Neural cell (in vitro differentiated cells): Measurements from ENCODE around the gene RELCH. TPM values are rescaled to one million over a fixed set of nuclear protein-coding genes. Genes with fewer than 3 reads are reported as not detected.

Source experiments
- H2AFZ ChIP-seq: fragments of 200-600, 300-800 bp; sonication (generic), shearing (Covaris generic); 2 replicates; pipeline ENCODE4 v1.6.0; 2014; ENCODE audit warnings: low read depth, mild to moderate bottlenecking, antibody characterized with exemption, low read length, moderate library complexity
- H3F3A ChIP-seq: fragments of 200-600 bp; shearing (Covaris generic); 2 replicates; pipeline ENCODE4 v1.6.1; 2016; ENCODE audit warnings: mild to moderate bottlenecking, moderate library complexity, mixed read lengths, antibody characterized with exemption, low read length; ENCODE audit not compliant: insufficient read depth, poor library complexity, severe bottlenecking
- H3K27ac ChIP-seq: fragments of 200-600, 300-800 bp; sonication (generic), shearing (Covaris generic); 2 replicates; pipeline ENCODE4 v1.5.1; 2014; ENCODE audit warnings: mild to moderate bottlenecking, low read length, moderate library complexity
- H3K27me3 ChIP-seq: fragments of 300-800, 200-600 bp; sonication (generic), shearing (Covaris generic); 2 replicates; pipeline ENCODE4 v1.6.0; 2014; ENCODE audit warnings: mild to moderate bottlenecking, low read depth, low read length, moderate library complexity; ENCODE audit not compliant: insufficient read depth
- H3K36me3 ChIP-seq: fragments of 300-800, 200-600 bp; sonication (generic), shearing (Covaris generic); 2 replicates; pipeline ENCODE4 v1.5.1; 2014; ENCODE audit warnings: mild to moderate bottlenecking, antibody characterized with exemption, low read length, moderate library complexity; ENCODE audit not compliant: insufficient read depth
- H3K4me2 ChIP-seq: fragments of 300-800, 200-600 bp; sonication (generic), shearing (Covaris generic); 2 replicates; pipeline ENCODE4 v1.6.0; 2014; ENCODE audit warnings: mild to moderate bottlenecking, low read length
- H3K4me3 ChIP-seq: fragments of 300-800, 200-600 bp; sonication (generic), shearing (Covaris generic); 2 replicates; pipeline ENCODE4 v1.5.1; 2014; ENCODE audit warnings: mild to moderate bottlenecking, low read length, moderate library complexity
- H3K79me2 ChIP-seq: fragments of 200-600 bp; shearing (Covaris generic); replicated peaks from 2 replicates; pipeline ENCODE4 v1.6.0; 2014; ENCODE audit warnings: mild to moderate bottlenecking, low read length, moderate library complexity; ENCODE audit not compliant: insufficient read depth
- H3K9ac ChIP-seq: fragments of 300-800, 200-600 bp; sonication (generic), shearing (Covaris generic); 2 replicates; pipeline ENCODE4 v1.6.1; 2016; ENCODE audit warnings: mild to moderate bottlenecking, low read length, mixed read lengths
- H3K9me2 ChIP-seq: fragments of 200-600 bp; shearing (Covaris generic); 2 replicates; pipeline ENCODE4 v1.6.1; 2016; ENCODE audit warnings: mild to moderate bottlenecking, low read length, mixed read lengths; ENCODE audit not compliant: insufficient read depth
- H3K9me3 ChIP-seq: fragments of 200-600, 300-800 bp; sonication (generic), shearing (Covaris generic); 2 replicates; pipeline ENCODE4 v1.6.1; 2016; ENCODE audit warnings: mild to moderate bottlenecking, mixed run types, low read length, moderate library complexity, mixed read lengths
- H4K20me1 ChIP-seq: fragments of 200-600 bp; shearing (Covaris generic); 2 replicates; pipeline ENCODE4 v1.6.1; 2016; ENCODE audit warnings: mild to moderate bottlenecking, mixed run types; ENCODE audit not compliant: insufficient read depth
- CTCF ChIP-seq: fragments of 450-650 bp; IDR thresholded peaks from 2 replicates; pipeline ENCODE4 v1.5.1; 2014; ENCODE audit warnings: antibody characterized with exemption, mild to moderate bottlenecking, moderate library complexity; ENCODE audit not compliant: poor library complexity, severe bottlenecking
- EP300 ChIP-seq: fragments of 450-650 bp; conservative IDR thresholded peaks from 2 replicates; pipeline ENCODE4 v1.6.1; 2014; ENCODE audit warnings: antibody characterized with exemption, mild to moderate bottlenecking, moderate library complexity; ENCODE audit not compliant: poor library complexity, severe bottlenecking
- EZH2 ChIP-seq: fragments of 200-600, 300-800 bp; shearing (Covaris generic), sonication (generic); IDR thresholded peaks from 2 replicates; pipeline ENCODE4 v1.6.1; 2014; ENCODE audit warnings: antibody characterized with exemption, low read length, borderline replicate concordance, mild to moderate bottlenecking; ENCODE audit not compliant: insufficient read depth, poor library complexity, severe bottlenecking
- MXI1 ChIP-seq: fragments of 450-650 bp; conservative IDR thresholded peaks from 2 replicates; pipeline ENCODE4 v1.6.1; 2014; ENCODE audit warnings: antibody characterized with exemption, mild to moderate bottlenecking; ENCODE audit not compliant: poor library complexity, severe bottlenecking
- POLR2AphosphoS5 ChIP-seq: IDR thresholded peaks from 2 replicates; pipeline ENCODE4 v1.6.1; 2012
- RAD21 ChIP-seq: fragments of 450-650 bp; conservative IDR thresholded peaks from 2 replicates; pipeline ENCODE4 v1.6.1; 2014; ENCODE audit warnings: antibody characterized with exemption, mild to moderate bottlenecking, moderate library complexity
- SMC3 ChIP-seq: fragments of 450-650 bp; conservative IDR thresholded peaks from 2 replicates; pipeline ENCODE4 v1.6.1; 2014; ENCODE audit warnings: antibody characterized with exemption, mild to moderate bottlenecking, moderate library complexity; ENCODE audit not compliant: poor library complexity
- TAF1 ChIP-seq: IDR thresholded peaks from 2 replicates; pipeline ENCODE4 v1.6.1; 2012; ENCODE audit warnings: low read depth
- polyA plus RNA-seq: library from polyadenylated mRNA; depleted of rRNA; stranded (reverse); fragments of >200 nt; gene quantifications from 2 replicates; pipeline ENCODE4 v1.2.3, GENCODE V29; 2014
- TF ChIP-seq, protein P1 (sequence below): IDR thresholded peaks from 2 replicates; pipeline ENCODE4 v1.6.1; 2012; ENCODE audit warnings: borderline replicate concordance

Gene RELCH
- polyA plus RNA-seq, 1 donor from 2014 or later = 80.2 TPM

DNA sequence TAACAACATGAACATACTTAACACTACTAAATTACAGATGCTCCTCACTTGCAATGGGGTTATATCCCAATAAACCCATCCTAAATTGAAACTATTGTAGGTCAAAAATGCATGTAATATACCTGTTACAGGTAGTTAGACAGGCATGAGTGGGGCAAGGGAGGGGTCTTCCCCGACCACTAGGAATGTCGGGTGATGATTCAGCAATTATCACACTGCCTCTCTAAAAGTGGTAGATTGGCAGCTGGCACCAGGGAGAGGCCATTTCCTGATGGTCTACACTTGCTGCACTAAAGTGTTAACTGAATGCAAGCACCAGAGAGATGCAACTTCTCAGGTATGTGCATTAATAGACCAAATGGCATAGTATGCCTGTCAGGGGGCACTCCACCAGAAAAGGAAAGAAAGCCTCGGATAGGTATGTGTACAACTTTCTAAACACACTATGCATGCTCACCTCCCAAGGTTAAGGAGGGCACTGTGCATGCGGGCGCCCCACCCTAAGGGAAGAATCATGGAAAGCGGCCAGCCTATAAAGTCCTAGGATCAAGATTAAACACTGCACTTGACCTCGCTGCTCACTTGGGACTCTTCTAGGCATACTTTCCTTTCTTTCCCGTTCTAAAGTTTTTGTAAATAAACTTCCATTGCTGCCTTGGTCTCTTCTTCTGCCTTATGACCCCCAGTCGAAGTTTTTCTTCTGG lies 35.8 kb upstream of the RELCH start:
- Histone ChIP-seq H3K4me3 (no peak overlapping the region), H3K36me3 (no peaks in the 10 kb centered on the region), H3K79me2 (no peaks in the 10 kb centered on the region), H3K4me2 (no peak overlapping the region), H3K27ac (no peak overlapping the region), H3K9ac (no peak overlapping the region), H2AFZ (no peak overlapping the region), H3K9me3 (no peaks in the 10 kb centered on the region), H4K20me1 (no peaks in the 10 kb centered on the region), H3F3A (no peaks in the 10 kb centered on the region), H3K9me2 (no peaks in the 10 kb centered on the region), H3K27me3 (no peaks in the 10 kb centered on the region)
- TF ChIP-seq CTCF (no peak), EZH2 (no peak), SMC3 (no peak), MXI1 (no peak), TAF1 (no peak), RAD21 (no peak), POLR2AphosphoS5 (no peak), EP300 (no peak)
- TF ChIP-seq, protein P1, sequence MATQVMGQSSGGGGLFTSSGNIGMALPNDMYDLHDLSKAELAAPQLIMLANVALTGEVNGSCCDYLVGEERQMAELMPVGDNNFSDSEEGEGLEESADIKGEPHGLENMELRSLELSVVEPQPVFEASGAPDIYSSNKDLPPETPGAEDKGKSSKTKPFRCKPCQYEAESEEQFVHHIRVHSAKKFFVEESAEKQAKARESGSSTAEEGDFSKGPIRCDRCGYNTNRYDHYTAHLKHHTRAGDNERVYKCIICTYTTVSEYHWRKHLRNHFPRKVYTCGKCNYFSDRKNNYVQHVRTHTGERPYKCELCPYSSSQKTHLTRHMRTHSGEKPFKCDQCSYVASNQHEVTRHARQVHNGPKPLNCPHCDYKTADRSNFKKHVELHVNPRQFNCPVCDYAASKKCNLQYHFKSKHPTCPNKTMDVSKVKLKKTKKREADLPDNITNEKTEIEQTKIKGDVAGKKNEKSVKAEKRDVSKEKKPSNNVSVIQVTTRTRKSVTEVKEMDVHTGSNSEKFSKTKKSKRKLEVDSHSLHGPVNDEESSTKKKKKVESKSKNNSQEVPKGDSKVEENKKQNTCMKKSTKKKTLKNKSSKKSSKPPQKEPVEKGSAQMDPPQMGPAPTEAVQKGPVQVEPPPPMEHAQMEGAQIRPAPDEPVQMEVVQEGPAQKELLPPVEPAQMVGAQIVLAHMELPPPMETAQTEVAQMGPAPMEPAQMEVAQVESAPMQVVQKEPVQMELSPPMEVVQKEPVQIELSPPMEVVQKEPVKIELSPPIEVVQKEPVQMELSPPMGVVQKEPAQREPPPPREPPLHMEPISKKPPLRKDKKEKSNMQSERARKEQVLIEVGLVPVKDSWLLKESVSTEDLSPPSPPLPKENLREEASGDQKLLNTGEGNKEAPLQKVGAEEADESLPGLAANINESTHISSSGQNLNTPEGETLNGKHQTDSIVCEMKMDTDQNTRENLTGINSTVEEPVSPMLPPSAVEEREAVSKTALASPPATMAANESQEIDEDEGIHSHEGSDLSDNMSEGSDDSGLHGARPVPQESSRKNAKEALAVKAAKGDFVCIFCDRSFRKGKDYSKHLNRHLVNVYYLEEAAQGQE = no peak

- H3K9me2 ChIP-seq = no peaks in the 10 kb centered on the region
- no peaks in the 10 kb centered on the region for H3K27me3 ChIP-seq
- H3F3A ChIP-seq = no peaks in the 10 kb centered on the region
- no peaks in the 10 kb centered on the region for H3K9me3 ChIP-seq
- no peak overlapping the region for H3K4me3 ChIP-seq
- no peak for TF ChIP-seq RAD21
- no peak for TF ChIP-seq CTCF
- H3K9ac ChIP-seq = no peak overlapping the region
- no peaks in the 10 kb centered on the region for H3K36me3 ChIP-seq
- H3K79me2 ChIP-seq = no peaks in the 10 kb centered on the region
- no peak overlapping the region for H2AFZ ChIP-seq
- H3K4me2 ChIP-seq = no peak overlapping the region
- no peak overlapping the region for H3K27ac ChIP-seq
- H4K20me1 ChIP-seq = no peaks in the 10 kb centered on the region
Measured at GRCh38 chr18:62152844-62153243, 34.2 kb upstream of the RELCH start.
